Middle frontal gyrus (tissue), 1 donor: ENCODE results near the gene PELI1.

Source experiments
- DNase-seq: peaks from one replicate; pipeline ENCODE4 v3.0.0-alpha.2; 2015; ENCODE audit warnings: low spot score; ENCODE audit errors: extremely low spot score

Gene PELI1

DNA sequence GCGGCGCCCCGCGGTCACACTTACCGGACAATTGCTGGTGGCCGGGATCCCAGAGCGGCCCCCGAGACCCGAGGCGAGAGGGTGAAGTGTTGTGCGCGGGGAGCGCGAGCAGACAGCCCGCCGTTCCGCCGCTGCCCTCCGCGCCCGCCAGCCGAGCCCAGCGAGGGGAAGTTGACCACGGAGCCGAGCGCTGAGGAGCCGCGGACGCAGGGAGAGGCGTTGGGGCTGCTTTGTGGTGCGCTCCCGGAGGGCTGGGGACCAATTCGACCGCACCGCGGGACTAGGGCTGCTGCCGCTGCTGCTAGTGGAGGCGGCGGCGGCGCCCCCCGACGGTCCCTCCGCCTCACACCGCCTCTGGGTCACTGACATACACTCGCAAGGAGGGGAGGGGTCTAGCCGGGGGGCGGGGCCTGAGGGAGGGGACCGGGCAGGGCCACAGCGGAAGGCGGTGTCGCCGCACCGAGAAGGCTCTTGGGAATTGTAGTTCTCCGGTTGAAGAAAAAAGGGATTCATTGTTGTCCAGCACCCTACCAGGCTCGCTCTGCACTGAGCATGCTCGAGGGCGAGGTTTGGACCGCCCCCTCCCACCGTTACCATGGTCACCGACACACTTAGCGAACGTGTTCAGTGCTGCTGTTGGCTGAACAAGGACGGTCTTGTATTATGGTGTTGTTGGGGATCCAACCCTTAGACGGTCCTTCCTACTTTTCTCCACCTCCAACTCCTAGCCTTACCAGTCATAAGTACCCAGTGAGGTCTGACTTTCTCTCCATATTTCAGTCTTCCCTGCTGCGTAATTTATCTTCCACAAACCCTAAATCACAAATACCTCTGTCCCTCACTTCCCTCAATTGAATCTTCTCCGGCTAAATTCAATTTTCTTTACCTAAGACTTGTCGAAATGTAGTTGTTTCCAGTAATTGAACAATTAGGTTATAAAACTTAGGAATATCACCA lies at the start of gene PELI1:
Gene PELI1 (minus strand): TSS at position 364 of the 957 bp plus-strand sequence. CDS start 36,110 bp downstream, outside the sequence.
- peak; percentile 97 for DNase-seq

DNA sequence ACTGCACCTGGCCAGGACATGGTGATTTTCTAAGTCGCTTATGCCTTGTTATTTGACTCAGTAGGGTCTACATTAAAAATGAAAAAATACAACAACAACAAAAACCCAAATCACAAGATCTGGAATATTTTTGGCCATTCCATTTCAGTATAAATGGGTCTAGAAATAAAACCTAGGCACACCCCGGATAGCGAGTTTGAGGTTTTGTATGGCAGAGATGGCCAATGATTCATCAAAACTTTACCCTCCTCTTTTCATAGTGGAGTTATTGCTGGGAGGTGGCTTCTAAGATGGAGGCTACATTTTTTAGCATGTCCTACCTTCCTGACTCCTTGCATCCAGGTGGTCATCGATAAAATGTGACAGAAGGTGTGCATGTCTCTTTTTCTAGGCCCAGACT lies 49.3 kb upstream of the PELI1 start:
- no peak for DNase-seq

- no peak for DNase-seq
Measured at GRCh38 chr2:64192664-64193105, 48.5 kb upstream of the PELI1 start.

- no peak for DNase-seq
Measured at GRCh38 chr2:64192125-64192479, 47.9 kb upstream of the PELI1 start.

DNA sequence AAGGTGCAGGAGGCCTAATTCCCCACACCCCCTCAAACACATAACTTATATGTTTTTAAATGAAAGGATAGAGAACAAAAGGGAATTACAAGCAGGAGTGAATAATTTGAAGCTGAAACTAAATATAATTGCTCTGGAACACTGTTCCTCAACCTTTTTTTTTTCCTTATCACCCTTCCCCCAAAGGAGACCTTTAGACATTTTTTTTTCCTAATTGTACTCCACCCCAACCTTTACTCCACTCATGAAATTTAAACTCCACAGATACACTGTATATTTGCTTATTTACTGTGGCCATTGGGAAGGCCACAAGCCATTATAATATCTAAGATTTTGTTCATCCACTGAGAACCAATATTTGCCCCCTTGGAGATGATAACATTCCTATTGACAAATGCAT lies 45.4 kb upstream of the PELI1 start:
- no peak for DNase-seq

DNA sequence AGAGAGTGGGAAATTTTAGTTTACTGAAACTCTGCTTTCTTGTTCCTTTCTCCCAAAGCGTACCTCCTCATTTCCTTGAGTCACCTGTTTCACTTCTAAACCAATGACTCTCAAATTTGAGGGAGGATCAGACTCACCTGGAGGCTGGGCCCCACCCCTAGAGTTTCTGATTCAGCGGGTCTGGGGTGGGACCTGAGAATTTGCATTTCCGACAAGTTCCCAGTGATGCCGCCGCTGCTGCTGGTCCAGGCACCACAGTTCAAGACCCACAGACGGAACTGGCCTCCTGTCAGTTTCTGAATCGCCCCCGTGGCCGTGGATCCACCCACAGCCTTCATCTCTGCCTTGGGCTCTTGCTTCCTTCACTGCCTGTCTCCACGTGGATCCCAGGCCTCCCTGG lies 44.9 kb upstream of the PELI1 start:
- no peak for DNase-seq

GRCh38 chr2:64186699-64187605 lies 42.7 kb upstream of the PELI1 start:
- DNase-seq: no peak

GRCh38 chr2:64179582-64180321 lies 35.5 kb upstream of the PELI1 start:
- no peak for DNase-seq

GRCh38 chr2:64177315-64177714 lies 33.1 kb upstream of the PELI1 start:
- DNase-seq: no peak

- no peak for DNase-seq
Measured at GRCh38 chr2:64175419-64176197, 31.4 kb upstream of the PELI1 start.

DNA sequence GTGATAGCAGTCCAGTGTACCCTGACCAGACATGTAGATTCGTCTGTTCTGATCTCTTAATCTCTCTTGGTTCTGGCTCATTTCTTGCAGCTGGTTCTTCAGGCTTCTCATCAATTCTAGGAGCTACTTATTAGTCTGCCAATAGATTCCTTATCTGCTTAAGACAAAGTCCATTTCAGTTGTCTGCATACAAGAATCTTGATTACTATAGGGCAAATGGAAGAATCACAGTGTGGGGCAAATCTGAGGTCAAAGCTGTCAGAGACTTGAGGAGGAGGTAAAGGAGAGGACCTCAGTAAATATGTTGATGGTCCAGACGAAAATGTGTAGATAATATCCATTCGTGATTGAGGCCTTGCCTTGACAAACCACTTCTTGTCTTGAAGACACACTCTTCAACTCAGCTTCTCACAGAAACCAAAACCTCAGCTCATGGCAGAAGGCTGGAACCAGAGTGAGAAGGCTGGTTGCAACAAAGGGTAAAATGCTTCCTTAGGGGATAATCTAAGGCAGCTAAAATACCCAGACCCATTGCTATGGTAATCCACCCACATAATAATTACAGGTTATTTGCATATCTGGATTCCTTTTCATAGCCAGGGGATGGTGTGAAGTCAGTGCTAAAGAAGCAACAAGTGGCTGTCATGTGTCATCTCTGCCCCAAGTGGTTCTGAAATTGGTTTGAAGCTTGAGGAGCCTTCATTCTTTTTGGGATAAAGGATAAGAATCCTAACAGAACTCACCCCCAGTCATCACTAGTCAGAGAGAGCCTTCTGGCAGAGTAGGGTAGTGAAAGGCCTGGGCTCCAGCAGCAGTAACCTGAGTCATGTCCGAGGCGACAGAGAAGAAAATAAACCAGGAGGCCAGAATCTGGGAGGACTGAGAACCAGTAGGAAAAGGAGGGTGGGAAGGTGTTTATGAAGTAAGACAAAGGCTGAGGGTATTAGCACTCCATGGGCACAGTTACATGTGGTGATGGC lies 29.2 kb upstream of the PELI1 start:
- DNase-seq: no peak

GRCh38 chr2:64168756-64169155 lies 24.5 kb upstream of the PELI1 start:
- no peak for DNase-seq

- no peak for DNase-seq
Measured at GRCh38 chr2:64168201-64168600, 24.0 kb upstream of the PELI1 start.

DNA sequence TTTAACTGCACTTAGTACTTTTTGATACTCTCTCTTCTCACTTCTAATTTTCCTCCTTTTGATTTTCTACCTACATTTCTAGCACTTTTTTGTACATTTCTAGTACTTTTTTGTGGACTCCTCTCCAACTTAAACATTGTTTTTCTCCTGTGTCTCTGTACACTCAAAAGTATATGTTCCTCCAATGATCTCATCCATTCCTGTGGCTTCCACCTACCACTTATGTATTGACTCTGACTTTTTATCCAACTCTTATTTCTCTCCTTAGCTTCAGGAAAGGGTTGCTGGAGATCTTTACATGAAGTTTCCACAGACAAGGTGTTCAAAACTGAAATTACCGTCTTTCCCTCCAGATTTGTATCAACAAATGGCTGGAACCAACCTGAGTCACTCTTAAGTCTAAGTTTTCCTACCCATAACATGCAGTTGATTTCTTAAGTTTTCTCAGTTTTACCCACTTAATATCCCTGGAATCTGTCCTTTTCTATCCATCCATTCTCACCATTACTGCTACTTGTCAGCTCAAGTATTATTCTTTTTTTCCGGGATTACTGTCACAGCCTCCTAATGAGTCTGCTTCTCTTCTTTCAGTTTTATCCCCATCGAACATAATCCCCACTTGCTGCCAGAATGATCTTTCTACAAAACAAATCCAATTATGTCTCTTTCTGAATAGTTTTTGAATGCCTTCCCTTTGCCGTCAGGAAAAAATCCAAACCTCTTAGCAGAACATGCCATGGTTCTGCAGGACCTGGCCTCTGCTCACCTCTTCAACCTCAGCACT lies 22.6 kb upstream of the PELI1 start:
- DNase-seq: no peak

- DNase-seq: no peak
Measured at GRCh38 chr2:64166212-64166611, 22.0 kb upstream of the PELI1 start.

DNA sequence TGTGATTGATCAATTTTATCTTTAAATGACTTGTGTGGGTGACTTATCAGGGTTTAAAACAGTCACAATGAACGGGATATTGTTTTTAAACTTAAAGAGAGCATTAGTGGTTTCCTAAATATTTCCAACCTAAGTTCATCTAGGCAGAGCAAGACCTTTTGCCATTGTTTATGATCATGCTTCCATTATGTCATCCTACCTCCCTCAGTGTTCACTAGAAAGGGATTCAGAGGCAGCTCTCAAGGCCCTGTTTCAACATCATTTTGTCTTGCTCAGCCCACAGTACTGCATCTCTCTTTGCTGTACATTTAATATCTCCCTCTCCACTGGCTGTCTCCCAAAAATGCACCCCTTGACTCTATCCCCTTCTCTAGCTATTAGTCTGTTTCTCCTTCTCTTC lies 21.5 kb upstream of the PELI1 start:
- DNase-seq: no peak

DNA sequence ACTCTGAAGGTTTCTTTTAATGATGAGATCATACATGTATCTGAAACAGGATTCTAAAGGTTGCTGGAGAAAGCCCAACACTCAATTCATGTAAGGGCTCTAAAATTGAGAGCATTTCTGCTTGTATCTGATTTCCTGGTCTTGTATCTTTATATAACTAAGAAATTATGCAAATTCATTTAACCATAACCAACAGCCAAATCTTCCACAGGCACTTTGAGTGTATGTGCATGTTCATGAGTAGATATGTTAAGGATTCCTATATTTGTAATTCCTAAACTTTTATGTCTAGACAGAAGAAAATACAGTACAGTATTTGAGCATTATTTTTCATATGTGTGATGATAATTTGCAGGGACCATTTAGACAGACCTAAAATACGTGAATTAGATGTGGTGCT lies 20.4 kb upstream of the PELI1 start:
- no peak for DNase-seq

GRCh38 chr2:64162516-64162915 lies 18.3 kb upstream of the PELI1 start:
- DNase-seq: no peak

- no peak for DNase-seq
Measured at GRCh38 chr2:64157792-64158191, 13.6 kb upstream of the PELI1 start.
